ENCODE results near the gene HCRT. TPM values are rescaled to one million over a fixed set of nuclear protein-coding genes. Genes with fewer than 3 reads are reported as not detected.
"Not testable (repeated sequence)": the region's sequence is repeated elsewhere in the genome, so short reads cannot be mapped to it uniquely, and the experiment has no call there.

Gene HCRT
- total RNA-seq, 1 donor from 2014 or later, result not detected

DNA sequence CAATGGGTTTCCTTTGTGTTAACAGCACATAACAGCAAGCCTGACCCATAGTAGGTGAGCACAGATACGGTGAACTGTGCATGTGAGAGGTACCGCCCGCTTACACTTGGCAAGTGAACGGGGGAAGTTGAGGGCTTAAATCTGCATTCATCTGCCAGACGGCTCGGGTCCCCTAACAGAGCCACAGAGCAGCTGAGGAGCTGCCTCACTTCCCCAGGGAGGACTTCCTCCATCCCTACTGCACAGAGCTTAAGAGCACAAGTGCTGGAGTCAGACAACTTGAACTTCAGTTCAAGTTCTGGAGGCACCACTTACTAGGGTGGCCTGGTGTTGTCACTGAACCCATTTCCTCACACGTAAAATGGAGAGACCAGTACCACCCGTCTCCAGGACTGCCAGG lies 43.9 kb downstream of the HCRT start:
- DNase-seq (ENCODE audit: low read depth in 2 of 2), result no peak

DNA sequence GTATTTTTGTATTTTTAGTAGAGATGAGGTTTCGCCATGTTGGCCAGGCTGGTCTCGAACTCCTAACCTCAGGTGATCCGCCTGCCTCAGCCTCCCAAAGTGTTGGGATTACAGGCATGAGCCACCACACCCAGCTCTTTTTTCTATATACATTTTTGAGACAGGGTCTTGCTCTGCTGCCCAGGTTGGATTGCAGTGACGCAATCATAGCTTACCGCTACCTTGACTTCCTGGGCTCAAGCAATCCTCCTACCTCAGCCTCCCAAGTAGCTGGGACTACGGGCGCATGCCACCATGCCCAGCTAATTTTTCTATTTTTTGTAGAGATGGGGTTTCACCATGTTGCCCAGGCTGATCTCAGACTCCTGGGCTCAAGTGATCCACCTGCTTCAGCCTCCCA lies 44.6 kb downstream of the HCRT start:
- DNase-seq (ENCODE audit: low read depth in 2 of 2), result not testable (repeated sequence)

DNA sequence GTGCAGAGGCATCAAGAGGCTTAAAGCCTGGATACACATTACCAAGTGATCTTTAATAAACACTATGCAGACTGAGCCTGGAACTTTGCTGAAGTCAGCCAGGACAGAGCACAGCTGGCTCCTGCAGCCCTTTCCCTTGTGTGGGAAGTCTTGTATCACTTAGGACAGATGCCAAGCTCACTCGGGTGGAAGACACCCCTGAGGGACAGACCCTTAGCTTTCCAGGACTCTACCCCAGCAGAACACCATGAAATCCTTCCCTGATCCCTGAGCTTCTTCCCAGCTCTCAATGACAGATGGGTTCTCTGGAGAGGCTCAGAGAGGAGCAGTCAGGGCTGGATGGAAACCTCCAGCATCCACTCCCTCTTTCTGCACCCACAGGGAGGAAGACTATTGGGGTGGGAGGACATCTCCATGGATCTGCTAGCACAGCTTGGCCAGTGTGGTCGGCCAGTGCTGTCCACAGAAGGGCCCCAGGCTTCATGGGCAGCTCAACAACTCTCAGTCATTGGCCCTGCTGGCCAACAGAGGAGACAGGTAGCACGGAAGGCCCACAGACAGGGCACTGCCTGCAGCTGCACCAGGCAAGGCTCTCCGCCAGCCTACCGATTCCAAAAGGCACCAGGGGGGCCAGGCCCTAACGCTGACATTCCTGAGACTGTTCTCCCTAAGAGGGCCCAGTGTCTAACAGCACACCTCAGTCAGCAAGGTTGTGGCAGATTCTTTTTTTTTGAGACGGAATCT lies 46.3 kb downstream of the HCRT start:
- DNase-seq (ENCODE audit: low read depth in 2 of 2), result peak in 1 of 2 donors; percentile 21

DNA sequence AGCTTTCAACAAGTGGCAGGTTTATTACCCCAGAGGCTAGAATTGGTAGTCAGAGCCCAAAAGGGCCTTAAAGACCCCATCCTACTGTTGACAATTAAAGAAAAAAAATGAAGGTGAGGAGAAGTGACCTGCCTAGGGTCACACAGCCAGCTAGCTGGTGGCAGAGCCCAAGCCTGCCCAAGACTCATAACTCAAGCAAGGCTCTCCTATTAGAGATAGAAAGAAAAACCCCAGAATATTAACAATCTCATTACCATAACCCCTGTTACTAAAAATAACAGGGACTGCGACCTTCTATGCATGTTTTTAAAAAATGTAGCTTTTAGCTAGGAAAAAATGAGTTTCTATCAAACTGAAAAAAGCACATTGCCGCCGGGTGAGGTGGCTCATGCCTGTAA lies 48.6 kb downstream of the HCRT start:
- no peak for DNase-seq (ENCODE audit: low read depth in 2 of 2)

DNA sequence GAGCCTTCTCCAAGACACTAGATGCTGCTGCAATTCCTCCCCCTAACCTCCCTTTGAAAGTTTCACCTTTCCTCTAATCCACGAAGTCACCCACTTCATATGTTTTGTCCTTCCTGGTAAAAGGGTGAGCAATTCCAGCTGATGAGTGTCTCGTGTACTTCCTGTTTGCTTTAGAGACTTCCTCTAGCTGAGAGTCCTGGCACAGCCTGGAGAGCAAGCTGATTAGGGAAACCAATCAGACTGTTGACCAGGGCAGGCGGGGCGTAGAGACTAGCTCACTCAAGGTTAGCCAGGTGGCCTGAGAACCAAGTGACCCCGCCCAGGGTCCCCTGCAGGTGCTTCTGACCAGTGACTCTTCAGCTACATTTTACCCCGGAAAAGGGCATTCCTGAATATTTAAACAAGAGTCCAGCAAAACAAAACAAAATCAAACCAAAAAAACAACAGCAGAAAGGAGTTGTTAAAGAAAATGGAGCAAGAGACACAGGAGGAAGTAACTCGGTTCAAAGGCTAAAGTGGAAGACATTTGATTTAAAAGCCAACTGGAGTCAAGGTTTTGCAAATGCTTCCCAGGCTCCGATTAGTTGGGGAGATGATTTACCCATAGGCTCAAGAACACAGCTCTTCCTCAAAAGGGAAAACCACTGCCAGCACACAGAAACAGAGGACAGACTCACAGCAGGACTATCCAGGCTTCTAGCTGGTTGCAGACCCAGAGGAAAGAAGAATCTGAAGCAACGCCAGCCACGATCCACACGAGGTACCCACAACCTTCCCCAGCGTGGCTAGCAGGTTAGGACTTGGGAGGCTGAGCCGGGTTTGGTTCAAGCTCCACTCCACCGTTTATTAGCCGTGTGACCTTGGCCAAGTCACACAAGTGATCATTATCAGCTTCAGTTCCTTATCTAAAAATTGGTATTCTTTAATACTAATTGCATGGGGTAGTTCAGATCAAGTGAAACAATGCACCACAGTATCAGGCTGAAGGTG lies 49.3 kb downstream of the HCRT start:
- DNase-seq (ENCODE audit: low read depth in 2 of 2), result peak; percentile 90 to 93

DNA sequence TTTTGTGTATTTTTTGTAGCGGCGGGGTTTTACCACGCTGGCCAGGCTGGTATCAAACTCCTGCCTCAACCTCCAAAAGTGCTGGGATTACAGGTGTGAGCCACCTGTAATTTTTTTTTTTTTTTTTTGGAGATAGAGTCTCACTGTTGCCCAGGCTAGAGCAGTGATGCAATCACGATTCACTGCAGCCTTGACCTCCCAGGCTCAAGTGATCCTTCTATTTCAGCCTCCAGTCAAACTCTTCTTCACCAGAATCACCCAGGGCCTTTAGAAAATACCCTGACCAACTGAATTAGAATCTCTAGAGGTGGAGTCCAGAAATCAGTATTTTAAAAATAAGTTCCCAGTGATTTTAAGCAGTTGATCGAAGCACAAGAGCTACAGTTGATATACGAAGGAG lies 50.1 kb downstream of the HCRT start:
- DNase-seq (ENCODE audit: low read depth in 2 of 2), result no peak

Other genes starting within 250 kb of the HCRT start
- 38.8 and 45.6 TPM in 2 replicates for gene CNP, start 218.7 kb downstream of the HCRT start, total RNA-seq
- 56.0 and 60.1 TPM in 2 replicates for gene DNAJC7, start 168.0 kb downstream of the HCRT start, total RNA-seq
- gene NKIRAS2, start 165.4 kb downstream of the HCRT start, total RNA-seq, result 30.1 and 38.1 TPM in 2 replicates
- 0.20 and 0.22 TPM in 2 replicates for gene C17orf113, start 134.9 kb downstream of the HCRT start, total RNA-seq
- gene ZNF385C, start 87.0 kb downstream of the HCRT start, total RNA-seq, result not detected in 2 replicates
- 2.0 and 3.3 TPM in 2 replicates for gene DHX58, start 72.7 kb downstream of the HCRT start, total RNA-seq
- gene KAT2A, start 64.1 kb downstream of the HCRT start, total RNA-seq, result 3.3 and 6.7 TPM in 2 replicates
- not detected in 2 replicates for gene HSPB9, start 62.6 kb downstream of the HCRT start, total RNA-seq
- gene RAB5C, start 30.5 kb downstream of the HCRT start, total RNA-seq, result 71.7 and 72.8 TPM in 2 replicates
- under 0.01 TPM in 2 replicates for gene KCNH4, start 4.3 kb downstream of the HCRT start, total RNA-seq
- 11.3 and 22.8 TPM in 2 replicates for gene GHDC, start 9.0 kb upstream of the HCRT start, total RNA-seq
- 22.2 and 29.8 TPM in 2 replicates for gene STAT5B, start 90.9 kb upstream of the HCRT start, total RNA-seq
- 33.1 and 44.2 TPM in 2 replicates for gene STAT5A, start 103.0 kb upstream of the HCRT start, total RNA-seq
- 61.5 and 80.0 TPM in 2 replicates for gene STAT3, start 203.0 kb upstream of the HCRT start, total RNA-seq
- 342 and 371 TPM in 2 replicates for gene CAVIN1, start 237.8 kb upstream of the HCRT start, total RNA-seq